OCI-LY3 (cell line): ENCODE data around the gene CARD18.
"Not testable (repeated sequence)": the region's sequence is repeated elsewhere in the genome, so short reads cannot be mapped to it uniquely, and the experiment has no call there.

Source experiments
- H2AFZ ChIP-seq: fragments of 200-600, 300-600 bp; shearing (Covaris generic); 2 replicates; pipeline ENCODE4 v1.6.0; 2014; ENCODE audit warnings: antibody characterized with exemption, low read depth, low read length
- H3K27ac ChIP-seq: fragments of 200-600, 300-600 bp; sonication (generic); 2 replicates; pipeline ENCODE4 v1.5.1; 2014; ENCODE audit warnings: mild to moderate bottlenecking, low read length, moderate library complexity, mixed read lengths
- H3K27me3 ChIP-seq: fragments of 200-600, 300-600 bp; sonication (generic); 2 replicates; pipeline ENCODE4 v1.6.1; 2014; ENCODE audit warnings: low read depth, low read length, mixed read lengths
- H3K36me3 ChIP-seq: fragments of 200-600, 300-600 bp; sonication (generic); replicated peaks from 2 replicates; pipeline ENCODE3; 2014; ENCODE audit warnings: low read depth, low read length, mixed read lengths
- H3K4me1 ChIP-seq: fragments of 300-600, 200-600 bp; sonication (generic); 2 replicates; pipeline ENCODE4 v1.6.1; 2014; ENCODE audit warnings: low read length, mixed read lengths
- H3K4me2 ChIP-seq: fragments of 200-600, 300-600 bp; sonication (generic); 2 replicates; pipeline ENCODE4 v1.6.1; 2014; ENCODE audit warnings: low read length, mixed read lengths
- H3K4me3 ChIP-seq: fragments of 300-600, 200-600 bp; sonication (generic); 2 replicates; pipeline ENCODE4 v1.5.1; 2014; ENCODE audit warnings: antibody characterized with exemption, mild to moderate bottlenecking, low read length, moderate library complexity
- H3K79me2 ChIP-seq: fragments of 300-600, 200-600 bp; shearing (Covaris generic); 2 replicates; pipeline ENCODE4 v1.6.1; 2014; ENCODE audit warnings: mild to moderate bottlenecking, low read length, mixed read lengths
- H3K9ac ChIP-seq: fragments of 300-600, 200-600 bp; shearing (Covaris generic); 2 replicates; pipeline ENCODE4 v1.6.0; 2014; ENCODE audit warnings: mild to moderate bottlenecking, low read length, moderate library complexity
- H3K9me3 ChIP-seq: fragments of 200-600, 300-600 bp; shearing (Covaris generic); 2 replicates; pipeline ENCODE4 v1.6.1; 2014; ENCODE audit warnings: low read length, mixed read lengths; ENCODE audit not compliant: insufficient read depth
- H4K20me1 ChIP-seq: fragments of 200-600, 300-600 bp; sonication (generic); 2 replicates; pipeline ENCODE4 v1.6.1; 2016; ENCODE audit warnings: low read length, mixed read lengths; ENCODE audit not compliant: insufficient read depth
- CTCF ChIP-seq: fragments of 200-600, 300-600 bp; sonication (generic); IDR thresholded peaks from 2 replicates; pipeline ENCODE4 v1.5.1; 2014; ENCODE audit warnings: antibody characterized with exemption, low read length, low read depth
- EZH2phosphoT487 ChIP-seq: fragments of 200-600 bp; shearing (Covaris generic); IDR thresholded peaks from 2 replicates; pipeline ENCODE4 v1.6.1; 2018; ENCODE audit warnings: antibody characterized with exemption, mixed run types, low read depth

Gene CARD18

GRCh38 chr11:105106140-105106539 is 33.4 kb downstream of the CARD18 start:
- Histone ChIP-seq H3K36me3 (no peaks in the 10 kb centered on the region), H3K4me3 (no peak overlapping the region), H4K20me1 (no peaks in the 10 kb centered on the region), H3K4me1 (no peaks in the 10 kb centered on the region), H2AFZ (no peak overlapping the region), H3K9ac (no peak overlapping the region), H3K9me3 (no peaks in the 10 kb centered on the region), H3K27ac (no peak overlapping the region), H3K4me2 (no peak overlapping the region), H3K27me3 (no peaks in the 10 kb centered on the region), H3K79me2 (no peaks in the 10 kb centered on the region)
- TF ChIP-seq EZH2phosphoT487, result no peak
- TF ChIP-seq CTCF, result no peak

DNA sequence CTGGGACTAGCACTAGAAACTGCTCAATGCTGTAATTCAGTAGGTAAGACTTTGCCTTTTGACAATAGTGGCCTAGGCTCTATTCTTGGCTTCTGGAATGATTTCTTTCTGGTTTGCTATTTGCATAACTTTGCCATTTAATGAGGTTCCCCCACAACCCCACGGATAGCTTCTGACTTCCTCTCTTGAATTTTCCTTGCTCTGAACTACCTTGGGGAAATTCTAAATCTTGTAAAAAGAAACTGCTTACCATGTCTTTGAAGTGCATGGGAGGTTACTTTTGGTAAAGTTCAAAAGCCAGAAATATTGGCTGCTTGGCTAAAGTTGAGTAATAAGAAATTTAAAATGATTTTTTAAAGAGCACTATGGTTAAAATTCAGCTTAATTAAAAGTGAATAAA is 35.3 kb downstream of the CARD18 start:
- Histone ChIP-seq H4K20me1 (no peaks in the 10 kb centered on the region), H3K4me2 (no peak overlapping the region), H3K4me3 (no peak overlapping the region), H3K9me3 (no peaks in the 10 kb centered on the region), H3K79me2 (no peaks in the 10 kb centered on the region), H2AFZ (no peak overlapping the region), H3K9ac (no peak overlapping the region), H3K27me3 (no peaks in the 10 kb centered on the region), H3K4me1 (no peaks in the 10 kb centered on the region), H3K36me3 (no peaks in the 10 kb centered on the region), H3K27ac (no peak overlapping the region)
- TF ChIP-seq EZH2phosphoT487, result no peak
- no peak for TF ChIP-seq CTCF

DNA sequence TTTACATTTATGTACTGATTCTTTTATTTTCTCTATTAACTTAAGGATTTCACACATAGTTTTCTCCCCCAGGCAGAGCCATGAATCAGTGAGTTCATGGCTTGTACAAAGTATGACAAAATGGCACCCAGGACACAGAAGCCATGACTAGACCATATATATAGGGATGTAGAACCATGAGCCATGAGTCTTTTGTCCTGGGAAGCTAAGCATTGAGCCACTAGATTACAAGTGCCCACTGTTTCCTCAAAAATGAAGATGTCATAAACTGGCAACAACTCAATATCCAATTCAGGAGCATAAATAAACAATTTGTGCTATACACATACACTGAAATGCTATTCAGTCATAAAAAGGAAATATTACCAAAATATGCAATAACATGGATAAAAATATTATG is 36.2 kb downstream of the CARD18 start:
- H3K27ac ChIP-seq, result no peak overlapping the region
- H4K20me1 ChIP-seq, result no peaks in the 10 kb centered on the region
- no peak overlapping the region for H3K9ac ChIP-seq
- H3K27me3 ChIP-seq, result no peaks in the 10 kb centered on the region
- TF ChIP-seq CTCF (no peak), EZH2phosphoT487 (no peak)
- H3K4me1 ChIP-seq, result no peaks in the 10 kb centered on the region
- H3K4me3 ChIP-seq, result no peak overlapping the region
- no peaks in the 10 kb centered on the region for H3K79me2 ChIP-seq
- H3K4me2 ChIP-seq, result no peak overlapping the region
- no peaks in the 10 kb centered on the region for H3K9me3 ChIP-seq
- no peaks in the 10 kb centered on the region for H3K36me3 ChIP-seq
- H2AFZ ChIP-seq, result no peak overlapping the region

- not testable (repeated sequence) for H3K36me3 ChIP-seq, H3K79me2 ChIP-seq, H3K4me3 ChIP-seq, H3K9me3 ChIP-seq, H3K27me3 ChIP-seq, H3K4me1 ChIP-seq, H3K27ac ChIP-seq, H3K4me2 ChIP-seq, H4K20me1 ChIP-seq, H2AFZ ChIP-seq, H3K9ac ChIP-seq
Measured at GRCh38 chr11:105102079-105102581, 37.4 kb downstream of the CARD18 start.
